AG04449 (cell line): ENCODE data around the gene RBBP5.

Experiments used
- CTCF ChIA-PET: fragments of 350-600 bp; formaldehyde crosslinking; extraction: SDS; loops from one replicate; lab custom pipeline; 2021; ENCODE audit warnings: antibody characterized with exemption; lab: Yijun Ruan, JAX
- POLR2A ChIA-PET: fragments of 400-600, 350-600 bp; formaldehyde crosslinking; extraction: SDS; loops from one replicate; lab custom pipeline; 2020; ENCODE audit warnings: antibody characterized with exemption, inconsistent platforms; lab: Yijun Ruan, JAX
- DNase-seq: peaks from one replicate; pipeline ENCODE4 v3.0.0-alpha.2; 2010; ENCODE audit warnings: low read depth, low spot score
- H3K4me3 ChIP-seq: 2 replicates; pipeline ENCODE4 v1.5.1; 2011; ENCODE audit warnings: low read depth, mild to moderate bottlenecking, control low read depth, low read length
- TF ChIP-seq, protein P1 (sequence below): IDR thresholded peaks from one replicate; pipeline ENCODE4 v1.5.1; 2011; ENCODE audit warnings: mild to moderate bottlenecking, moderate library complexity, low read length, control low read depth, inconsistent platforms; ENCODE audit not compliant: insufficient read depth; ENCODE audit errors: missing control alignments

RBBP5 gene

DNA sequence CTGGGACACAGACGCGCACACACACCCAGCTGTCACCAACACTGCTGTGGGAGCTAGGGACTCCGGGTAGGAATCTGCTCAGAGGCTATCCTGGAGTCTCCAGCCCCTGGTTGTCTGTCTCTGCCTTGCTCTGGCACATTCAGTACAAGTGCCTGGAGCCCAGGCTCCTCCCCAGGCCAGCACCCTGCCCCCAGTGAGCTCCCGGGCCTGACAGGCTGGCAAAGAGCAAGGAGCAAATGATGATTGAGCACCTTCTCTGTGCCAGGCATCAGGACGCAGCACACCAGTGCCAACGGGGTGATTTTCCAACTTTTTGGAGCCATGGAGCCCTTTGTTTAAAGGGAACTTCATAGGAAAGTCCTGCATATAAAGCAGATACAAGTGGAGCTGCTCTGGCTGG, 72.3 kb downstream of the RBBP5 start:
- TF ChIP-seq, protein P1, sequence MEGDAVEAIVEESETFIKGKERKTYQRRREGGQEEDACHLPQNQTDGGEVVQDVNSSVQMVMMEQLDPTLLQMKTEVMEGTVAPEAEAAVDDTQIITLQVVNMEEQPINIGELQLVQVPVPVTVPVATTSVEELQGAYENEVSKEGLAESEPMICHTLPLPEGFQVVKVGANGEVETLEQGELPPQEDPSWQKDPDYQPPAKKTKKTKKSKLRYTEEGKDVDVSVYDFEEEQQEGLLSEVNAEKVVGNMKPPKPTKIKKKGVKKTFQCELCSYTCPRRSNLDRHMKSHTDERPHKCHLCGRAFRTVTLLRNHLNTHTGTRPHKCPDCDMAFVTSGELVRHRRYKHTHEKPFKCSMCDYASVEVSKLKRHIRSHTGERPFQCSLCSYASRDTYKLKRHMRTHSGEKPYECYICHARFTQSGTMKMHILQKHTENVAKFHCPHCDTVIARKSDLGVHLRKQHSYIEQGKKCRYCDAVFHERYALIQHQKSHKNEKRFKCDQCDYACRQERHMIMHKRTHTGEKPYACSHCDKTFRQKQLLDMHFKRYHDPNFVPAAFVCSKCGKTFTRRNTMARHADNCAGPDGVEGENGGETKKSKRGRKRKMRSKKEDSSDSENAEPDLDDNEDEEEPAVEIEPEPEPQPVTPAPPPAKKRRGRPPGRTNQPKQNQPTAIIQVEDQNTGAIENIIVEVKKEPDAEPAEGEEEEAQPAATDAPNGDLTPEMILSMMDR: no peak
- CTCF ChIA-PET: interaction anchor here (0.9 to 7.8 kb wide), 2 partner anchors 11 to 12 kb away, joined by 3 to 90 read pairs; no protein-coding TSS in a partner anchor
- POLR2A ChIA-PET: no interaction called here

DNA sequence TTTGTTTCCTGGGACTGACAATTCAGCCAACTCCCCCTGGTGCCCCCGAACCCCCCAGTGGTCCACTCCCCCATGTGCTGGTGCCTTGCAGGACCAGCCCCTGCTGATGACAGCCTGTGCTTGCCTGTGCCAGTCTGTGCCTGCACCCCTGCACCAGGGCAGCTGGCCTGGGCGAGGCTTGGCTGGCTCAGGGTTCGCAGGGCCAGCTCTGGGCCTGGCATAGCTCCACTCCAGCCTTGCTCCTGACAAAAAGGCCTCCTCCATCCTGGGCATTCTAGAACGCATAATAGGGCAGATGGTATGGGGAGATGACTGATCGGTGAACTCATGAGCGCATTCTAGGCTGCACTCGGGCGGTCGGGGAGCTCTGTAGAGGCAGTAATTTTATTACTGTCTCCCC, 73.4 kb downstream of the RBBP5 start:
- no peak overlapping the region for H3K4me3 ChIP-seq
- TF ChIP-seq, protein P1: no peak
- DNase-seq: no peak
- POLR2A ChIA-PET: no interaction called here
- CTCF ChIA-PET: interaction anchor here (0.8 to 7.8 kb wide), 3 partner anchors 13 to 72 kb away, joined by 3 to 90 read pairs (median 3); no protein-coding TSS in a partner anchor

More for the DNA sequence above, 72.3 kb downstream of the RBBP5 start:
- no peak overlapping the region for H3K4me3 ChIP-seq
- no peak for DNase-seq

DNA sequence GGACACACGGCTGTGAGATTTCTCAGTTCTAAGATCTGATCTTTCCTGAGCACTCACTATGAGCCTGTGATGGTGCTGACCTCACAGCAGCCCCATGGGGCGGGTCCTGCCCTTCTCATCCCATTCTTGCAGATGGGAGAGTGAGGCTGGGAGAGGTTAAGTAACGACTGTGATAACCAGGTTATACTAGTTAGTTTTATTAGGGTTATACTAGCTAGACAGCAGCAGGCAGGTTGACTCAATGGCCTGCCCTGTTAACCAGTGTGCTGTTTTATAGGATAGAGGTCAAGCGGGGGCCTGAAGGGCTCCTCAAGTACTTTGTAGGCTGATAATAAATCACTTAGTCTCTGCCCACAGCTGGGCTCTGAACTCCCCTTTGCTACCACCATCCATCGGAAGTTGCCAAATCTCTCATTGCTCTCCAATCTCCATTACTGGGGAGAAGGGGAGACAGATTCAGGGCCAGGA, 74.0 kb downstream of the RBBP5 start:
- CTCF ChIA-PET: interaction anchor here (0.8 to 7.8 kb wide), 2 partner anchors 14 to 72 kb away, joined by 3 to 90 read pairs; no protein-coding TSS in a partner anchor
- no peak for DNase-seq
- POLR2A ChIA-PET: no interaction called here
- no peak overlapping the region for H3K4me3 ChIP-seq
- TF ChIP-seq, protein P1: no peak

DNA sequence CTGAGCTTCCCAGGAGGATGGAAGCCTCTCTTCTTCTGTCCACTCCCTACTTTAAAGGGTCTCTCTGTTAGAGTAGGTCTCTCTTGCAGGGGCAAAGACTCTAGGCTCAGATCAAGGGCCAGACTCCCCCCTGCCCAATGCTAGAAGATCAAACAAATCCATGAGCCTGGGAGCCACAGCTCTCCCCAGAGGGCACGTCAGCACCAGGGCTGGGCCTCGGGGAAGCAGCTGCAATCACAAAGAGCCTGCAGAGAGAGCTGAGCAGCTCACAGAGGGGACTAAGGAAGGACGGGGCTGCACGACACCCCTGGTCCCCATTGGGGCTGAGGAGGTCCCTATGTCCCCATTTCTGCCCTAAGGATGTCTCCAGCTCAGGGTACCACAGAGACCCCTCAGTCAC, 74.9 kb downstream of the RBBP5 start:
- ChIA-PET POLR2A (no interaction called here), CTCF (interaction anchor here (1.3 kb wide), 1 partner anchor 14 kb away, joined by 16 read pairs; no protein-coding TSS in a partner anchor)
- TF ChIP-seq, protein P1: no peak
- H3K4me3 ChIP-seq: no peak overlapping the region
- DNase-seq: no peak

DNA sequence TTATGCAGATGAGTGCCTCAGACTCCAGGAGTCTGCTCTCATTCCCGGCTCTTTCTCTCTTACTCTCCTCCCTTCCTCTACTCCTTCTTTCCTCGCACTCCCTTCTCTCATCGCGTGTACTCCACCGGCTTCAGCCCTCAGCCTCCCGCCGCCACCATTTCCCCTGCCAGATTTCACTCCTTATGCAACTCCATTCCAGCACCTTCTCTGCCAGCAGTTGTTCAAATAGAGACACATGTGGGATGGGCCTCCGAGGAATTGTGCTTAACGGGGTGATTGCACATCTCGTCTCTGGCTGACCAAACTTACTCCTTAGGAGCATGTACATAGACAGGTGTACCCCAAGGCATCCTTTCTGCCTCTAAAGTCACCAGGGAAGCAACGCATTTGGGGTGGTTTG, 76.6 kb downstream of the RBBP5 start:
- ChIA-PET CTCF (interaction anchor here (2.0 kb wide), 1 partner anchor 16 kb away, joined by 14 read pairs; no protein-coding TSS in a partner anchor), POLR2A (no interaction called here)
- no peak overlapping the region for H3K4me3 ChIP-seq
- TF ChIP-seq, protein P1: no peak
- no peak for DNase-seq

DNA sequence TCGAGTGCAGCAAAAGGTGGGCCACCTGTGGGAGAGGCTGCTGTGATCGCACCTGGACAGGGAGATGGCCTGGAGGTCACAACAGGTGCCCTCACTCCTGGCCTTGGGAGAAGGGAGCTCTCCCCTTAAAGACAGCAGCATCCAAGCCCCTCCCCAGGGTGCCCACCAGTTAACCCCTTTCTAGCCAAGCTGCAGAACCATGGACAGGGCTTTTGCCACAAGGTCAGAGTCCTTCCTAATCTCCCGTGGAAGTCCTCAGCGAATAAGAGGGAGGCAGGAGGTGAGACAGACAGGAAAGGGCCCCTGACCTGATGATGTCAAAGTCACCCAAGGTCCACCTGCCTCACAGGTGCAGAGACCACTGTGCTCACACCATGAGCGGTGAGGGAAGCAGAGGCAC, 77.0 kb downstream of the RBBP5 start:
- no peak overlapping the region for H3K4me3 ChIP-seq
- ChIA-PET CTCF (interaction anchor here (2.0 kb wide), 1 partner anchor 17 kb away, joined by 14 read pairs; no protein-coding TSS in a partner anchor), POLR2A (no interaction called here)
- no peak for DNase-seq
- TF ChIP-seq, protein P1: no peak
